Measurements from ENCODE around the gene C1QTNF9. TPM values are rescaled to one million over a fixed set of nuclear protein-coding genes. Genes with fewer than 3 reads are reported as not detected.
"Not testable (repeated sequence)": the region's sequence is repeated elsewhere in the genome, so short reads cannot be mapped to it uniquely, and the experiment has no call there.

Gene C1QTNF9, protein sequence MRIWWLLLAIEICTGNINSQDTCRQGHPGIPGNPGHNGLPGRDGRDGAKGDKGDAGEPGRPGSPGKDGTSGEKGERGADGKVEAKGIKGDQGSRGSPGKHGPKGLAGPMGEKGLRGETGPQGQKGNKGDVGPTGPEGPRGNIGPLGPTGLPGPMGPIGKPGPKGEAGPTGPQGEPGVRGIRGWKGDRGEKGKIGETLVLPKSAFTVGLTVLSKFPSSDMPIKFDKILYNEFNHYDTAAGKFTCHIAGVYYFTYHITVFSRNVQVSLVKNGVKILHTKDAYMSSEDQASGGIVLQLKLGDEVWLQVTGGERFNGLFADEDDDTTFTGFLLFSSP
- under 1 TPM; 0.13 to 0.56 (median 0.33) TPM for polyA plus RNA-seq (ENCODE audit: insufficient read depth in 1 of 5, insufficient read length in 5 of 5, low replicate concordance in 1 of 5)
- long read RNA-seq, donor 1, result 0 reads
- long read RNA-seq, donor 2, result 0 reads
- long read RNA-seq, donor 3, result 0 reads
- long read RNA-seq, donor 4, result 0 reads
- long read RNA-seq, donor 5, result 0 reads
- long read RNA-seq, donor 6, result 0 reads
- long read RNA-seq, donor 7, result 0 reads
- long read RNA-seq, donor 8, result 0 reads

DNA sequence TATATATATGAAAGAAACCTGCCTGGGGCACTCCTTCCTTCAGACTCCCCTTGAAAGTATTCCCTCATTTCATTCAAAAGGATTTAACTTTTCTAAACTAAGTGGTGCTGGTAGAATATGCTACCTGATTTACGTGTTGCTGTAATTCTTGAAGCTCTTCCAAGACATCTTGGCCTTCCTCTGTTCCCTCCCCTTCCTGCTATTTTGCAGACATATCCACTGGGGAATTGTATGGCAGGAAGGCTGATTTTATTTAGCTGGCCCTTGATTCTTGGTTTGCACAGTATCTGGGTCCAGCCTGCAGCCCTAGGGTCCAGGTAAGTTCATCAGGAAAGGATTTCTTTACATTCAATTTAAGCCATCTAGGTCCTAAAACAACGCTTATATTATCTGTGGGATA is at the start of gene C1QTNF9:
TSS of gene C1QTNF9 (plus strand) at position 281 of the 400 bp plus-strand sequence. CDS start 6,424 bp downstream, outside the sequence.
- not testable (repeated sequence) for DNase-seq

DNA sequence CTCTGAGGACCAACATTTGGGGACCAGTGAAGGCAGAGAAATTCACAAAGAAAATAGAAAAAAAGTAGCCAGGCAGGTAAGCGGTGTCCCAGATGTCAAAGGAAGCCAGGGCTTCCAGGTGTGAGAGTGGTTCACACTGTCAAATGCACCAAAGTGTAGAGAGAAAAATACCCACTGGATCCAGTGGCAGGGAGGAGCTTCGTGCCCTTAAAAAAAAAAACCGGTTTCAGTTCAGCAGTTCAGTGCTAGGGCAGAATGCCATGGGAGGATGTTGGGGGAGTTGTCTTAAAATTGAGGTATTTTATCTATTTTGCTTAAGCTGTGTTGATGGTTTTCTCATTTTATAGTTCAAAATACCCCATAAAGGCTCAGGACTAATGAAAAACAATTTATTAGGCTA is 47.8 kb upstream of the C1QTNF9 start:
- no peak for DNase-seq

DNA sequence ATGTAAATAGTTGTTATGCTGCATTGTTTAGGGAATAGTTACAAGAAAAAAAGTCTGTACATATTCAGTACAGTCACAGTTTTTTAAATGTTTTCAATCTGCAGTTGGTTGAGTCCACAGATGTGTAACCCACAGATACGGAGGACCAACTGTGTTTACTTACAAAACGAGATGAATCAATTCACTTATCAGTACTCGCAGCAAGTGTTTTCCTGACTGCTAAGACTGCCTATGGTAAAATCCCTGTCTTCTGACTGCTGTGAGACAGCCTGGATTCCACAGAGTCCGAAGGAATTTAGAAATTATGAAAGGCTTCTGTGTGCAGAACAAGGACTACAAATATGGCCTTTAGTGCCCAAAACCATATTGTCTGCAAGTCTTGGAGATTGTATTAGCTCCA is 45.7 kb upstream of the C1QTNF9 start:
- no peak for DNase-seq

DNA sequence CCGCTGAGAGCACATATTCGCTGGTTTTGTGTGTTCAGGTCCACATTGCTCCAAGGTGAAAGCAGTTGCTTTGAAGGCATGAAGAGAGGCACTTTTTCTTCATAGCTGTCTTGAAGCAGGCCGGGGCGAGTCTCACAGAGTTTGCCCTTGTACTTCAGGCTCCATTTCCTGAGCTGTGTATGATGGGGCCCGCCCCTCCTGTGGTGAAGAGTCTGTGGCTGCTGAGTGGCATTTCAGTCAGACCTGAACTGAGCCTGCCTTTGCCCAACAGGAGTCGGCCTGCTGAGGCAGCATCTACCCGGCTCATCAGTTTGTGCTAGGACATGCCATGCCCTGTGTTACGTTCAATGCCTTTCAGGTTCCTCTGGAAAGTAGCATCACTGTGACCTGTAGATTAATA is 44.4 kb upstream of the C1QTNF9 start:
- DNase-seq, result no peak

DNA sequence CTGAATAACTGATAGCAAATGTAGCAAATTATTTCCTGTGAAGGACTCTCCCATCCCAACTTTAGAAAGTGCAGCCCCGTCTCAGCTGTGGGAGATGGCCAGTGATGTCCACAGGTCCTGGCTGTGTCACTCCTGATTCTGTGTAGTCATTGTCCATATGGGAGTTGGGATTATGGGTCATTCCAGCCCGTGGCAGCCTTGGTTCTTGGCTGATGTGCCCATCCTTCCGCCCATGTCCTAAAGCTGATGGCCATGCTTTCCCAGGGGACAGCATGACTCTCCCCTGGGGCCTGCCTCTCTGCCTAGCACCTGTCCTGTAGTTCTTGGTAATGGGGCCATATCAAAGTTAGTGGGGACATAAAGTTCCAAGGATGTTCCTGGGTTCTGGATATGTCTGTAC is 43.9 kb upstream of the C1QTNF9 start:
- DNase-seq, result no peak

DNA sequence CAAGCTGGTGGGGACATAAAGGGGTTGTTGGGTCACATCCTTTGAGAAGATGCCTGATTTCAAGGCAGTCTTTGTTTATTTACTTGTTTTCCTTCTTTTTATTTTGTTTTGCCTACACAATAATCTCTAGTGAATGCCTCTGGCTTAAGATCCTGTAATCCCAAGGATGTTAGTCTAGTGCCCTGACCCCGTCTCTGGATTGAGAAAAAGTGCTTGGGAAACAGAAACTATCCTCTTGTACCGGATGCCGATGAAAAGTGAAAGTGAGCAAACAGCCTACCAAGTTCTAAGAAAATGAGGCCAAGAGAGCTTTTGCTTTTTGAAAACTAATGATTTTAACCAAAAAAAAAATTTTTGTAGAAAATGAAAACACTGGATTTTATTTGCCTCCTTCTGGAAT is 42.1 kb upstream of the C1QTNF9 start:
- DNase-seq, result no peak

DNA sequence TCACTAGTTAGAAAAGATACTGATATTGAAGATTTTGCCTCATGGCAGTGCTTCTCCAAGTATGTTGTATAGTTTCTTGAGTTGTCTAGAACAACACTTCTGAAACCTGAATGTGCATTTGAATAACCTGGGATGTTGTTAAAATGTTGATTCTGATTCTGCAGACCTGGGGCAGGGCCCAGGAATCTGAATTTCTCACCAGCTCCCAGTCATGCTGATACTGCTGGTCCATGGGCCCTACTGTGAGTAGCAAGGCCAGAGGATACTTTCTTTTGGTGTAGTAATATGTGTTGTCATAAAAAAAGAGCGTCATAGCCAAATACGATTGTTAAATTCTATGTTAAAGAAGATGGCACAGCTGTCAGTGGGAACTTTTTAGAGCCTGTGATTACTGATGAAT is 41.6 kb upstream of the C1QTNF9 start:
- DNase-seq, result no peak

DNA sequence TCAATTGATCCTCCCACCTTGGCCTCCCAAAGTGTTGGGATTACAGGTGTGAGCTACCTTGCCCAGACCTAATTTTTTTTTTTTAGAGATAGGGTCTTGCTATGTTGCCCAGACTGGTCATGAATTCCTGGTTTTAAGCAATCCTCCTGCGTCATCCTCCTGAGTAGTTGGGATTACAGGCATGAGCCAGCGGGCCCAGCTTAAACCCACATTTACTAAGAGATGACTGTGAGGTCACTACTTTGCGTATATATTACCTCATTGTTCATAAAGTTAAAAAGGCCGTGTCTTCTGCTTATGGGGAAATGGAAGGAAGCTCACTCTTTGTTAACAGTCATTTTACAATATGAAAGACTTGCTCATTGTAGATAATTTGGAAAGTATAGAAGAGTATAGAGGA is 39.6 kb upstream of the C1QTNF9 start:
- DNase-seq, result no peak

DNA sequence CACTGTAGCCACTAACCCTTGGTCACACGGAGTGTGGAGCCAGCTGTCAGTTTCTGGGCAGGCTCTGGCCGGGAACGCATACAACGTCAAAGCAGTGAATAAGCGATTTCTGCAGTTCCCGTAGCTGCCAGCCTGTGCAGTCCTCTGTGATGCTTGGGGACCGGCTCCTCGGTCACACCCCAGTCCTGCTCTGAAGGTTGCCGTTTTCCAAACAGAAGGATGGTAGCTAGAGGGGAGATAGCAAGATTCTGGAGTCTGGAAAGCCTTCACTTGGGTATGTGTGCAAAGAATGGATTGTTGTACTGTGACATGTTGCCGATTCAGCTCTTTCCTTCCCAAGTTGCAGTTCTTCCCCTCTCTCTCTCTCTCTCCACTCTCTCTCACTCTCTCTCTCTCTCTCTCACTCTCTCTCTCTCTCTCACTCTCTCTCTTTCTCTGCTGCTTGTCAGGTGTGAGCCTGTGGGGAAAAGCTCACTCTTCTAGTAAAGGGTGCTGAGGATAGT is 38.7 kb upstream of the C1QTNF9 start:
- DNase-seq, result peak; percentile 71 to 72

DNA sequence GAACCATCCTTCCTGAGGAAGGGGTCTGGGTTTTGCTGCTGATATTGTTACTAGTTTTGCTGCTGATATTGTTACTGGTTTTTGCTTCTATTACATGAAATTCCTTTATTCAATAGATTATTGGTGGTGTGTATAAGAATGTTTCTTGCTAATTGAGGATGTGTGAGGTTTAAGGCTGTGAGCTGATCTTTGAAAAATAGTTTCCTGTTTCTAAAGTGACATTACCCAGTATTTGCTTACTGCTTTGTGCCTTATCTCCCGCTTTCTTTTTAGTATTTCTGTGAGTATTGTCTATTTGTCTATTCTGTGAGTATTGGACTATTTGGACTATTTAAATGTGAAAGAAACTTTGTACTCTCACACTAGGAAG is 38.2 kb upstream of the C1QTNF9 start:
- DNase-seq, result no peak

DNA sequence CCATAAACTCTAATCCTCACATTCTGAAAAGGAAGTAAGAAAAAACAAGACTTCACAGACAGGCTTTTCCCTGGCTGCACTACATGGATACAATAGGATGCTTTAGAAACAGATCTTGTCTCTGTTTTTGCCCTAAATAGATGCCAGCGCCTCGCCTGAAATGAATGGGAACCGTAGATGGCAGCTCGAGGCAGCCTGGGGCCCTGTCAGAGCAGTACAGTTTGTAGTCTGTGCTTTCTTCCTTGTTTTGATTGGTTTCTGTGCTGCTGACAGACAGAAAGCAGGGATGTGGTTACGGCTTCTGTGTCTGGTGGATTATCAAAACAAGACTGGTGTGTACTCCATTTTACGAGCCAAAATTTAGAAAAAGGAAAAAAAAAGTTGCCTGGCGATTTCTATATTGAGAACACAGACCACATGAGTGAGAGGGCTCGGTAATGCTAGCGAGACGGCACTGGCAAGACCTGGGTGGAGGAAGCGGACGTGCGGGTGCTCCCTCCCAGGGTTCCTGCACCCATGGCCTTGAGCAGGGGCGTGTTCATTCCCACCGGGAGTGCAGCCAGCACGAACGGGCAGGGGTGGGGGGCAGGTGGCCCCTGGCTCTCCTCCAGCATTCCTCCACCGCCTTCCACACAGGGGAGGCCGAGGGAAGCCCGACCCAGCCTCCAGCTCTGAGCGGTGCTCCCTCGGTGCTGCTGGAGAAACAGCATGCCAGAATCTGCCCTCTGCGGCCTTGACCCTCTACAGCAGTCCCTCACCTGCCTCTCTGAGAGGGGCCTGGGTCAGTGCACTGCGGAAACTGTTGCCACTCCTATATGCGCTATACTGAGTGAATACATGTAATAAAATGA is 37.6 kb upstream of the C1QTNF9 start:
- DNase-seq, result peak; percentile 51 to 59

DNA sequence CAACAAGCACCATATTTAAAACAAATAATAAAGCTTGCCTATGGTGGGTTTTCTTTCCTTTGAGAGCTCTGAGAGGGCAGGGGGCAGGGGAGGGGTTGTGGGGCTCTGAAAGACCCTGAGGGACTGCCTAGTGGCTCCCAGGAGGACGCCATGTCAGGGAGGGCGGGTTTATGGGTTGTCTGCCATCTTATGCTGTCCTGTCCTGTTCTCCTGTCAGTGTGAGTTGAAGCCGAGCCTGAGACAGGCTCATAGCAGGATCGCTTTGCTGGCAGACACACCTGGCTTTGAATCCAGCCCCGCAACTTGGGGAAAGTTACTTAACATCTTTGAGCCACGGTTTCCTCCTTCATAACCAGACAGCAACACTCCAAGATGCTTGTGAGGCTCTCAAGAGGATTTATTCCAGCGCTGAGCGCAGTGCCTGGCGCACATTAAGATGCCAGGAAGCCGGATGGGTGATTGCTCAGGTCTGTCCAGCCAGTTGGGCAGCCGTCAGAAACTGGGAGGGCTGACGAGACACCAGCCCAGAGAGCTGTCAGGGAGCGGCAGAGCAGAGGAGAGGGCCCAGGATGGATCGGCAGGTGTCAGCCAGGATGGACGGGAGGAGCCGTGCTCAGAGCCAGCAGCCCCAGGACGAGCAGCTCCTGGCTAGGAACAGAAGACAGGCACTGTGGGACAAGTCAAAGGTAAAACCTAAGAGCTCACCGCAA is 36.8 kb upstream of the C1QTNF9 start:
- no peak for DNase-seq

DNA sequence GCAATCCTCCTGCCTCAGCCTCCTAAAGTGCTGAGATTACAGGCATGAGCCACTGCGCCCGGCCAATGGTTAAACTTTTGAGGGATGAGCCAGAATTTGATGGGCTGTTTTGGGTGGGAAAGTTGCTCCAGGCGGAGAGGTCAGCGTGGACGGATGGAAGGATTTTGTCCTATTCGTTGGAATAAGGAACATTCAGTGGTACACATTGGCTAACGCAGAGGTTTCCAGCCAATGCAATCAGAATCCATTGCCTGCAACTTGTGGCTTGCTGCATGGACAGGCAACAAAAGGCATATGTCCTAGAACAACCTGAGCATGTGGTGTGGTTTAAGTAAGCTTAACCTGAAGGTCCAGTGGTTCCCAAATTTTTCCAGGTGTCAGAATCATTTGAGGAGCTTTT is 35.5 kb upstream of the C1QTNF9 start:
- no peak for DNase-seq

DNA sequence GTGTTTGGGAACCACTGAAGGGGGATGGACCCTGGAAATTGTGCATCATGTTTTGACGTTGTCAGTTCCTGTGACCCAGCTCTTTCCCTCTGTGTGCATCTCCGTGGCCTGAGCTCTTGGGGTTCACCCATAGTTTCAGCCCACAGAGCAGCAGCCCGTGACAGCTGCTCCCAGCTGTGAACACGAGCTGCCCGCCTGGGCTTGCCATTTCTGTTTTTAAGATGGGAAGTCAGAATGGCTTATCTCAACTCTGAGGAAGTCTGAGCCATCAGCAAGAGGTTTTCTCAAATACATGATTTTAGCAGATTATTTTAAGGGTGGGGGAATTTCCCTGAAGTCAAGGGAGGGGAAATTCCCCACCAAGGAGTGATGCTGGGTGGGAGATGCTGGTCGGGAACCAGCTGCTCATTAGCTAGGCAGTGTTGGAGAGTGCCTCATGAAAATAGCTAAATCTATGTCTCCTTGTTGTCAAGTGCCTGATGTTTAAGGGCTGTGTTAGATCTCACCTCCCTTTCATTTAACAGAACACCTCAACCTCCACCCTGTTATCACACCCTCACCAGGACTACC is 34.8 kb upstream of the C1QTNF9 start:
- DNase-seq, result peak; percentile 83 to 84

DNA sequence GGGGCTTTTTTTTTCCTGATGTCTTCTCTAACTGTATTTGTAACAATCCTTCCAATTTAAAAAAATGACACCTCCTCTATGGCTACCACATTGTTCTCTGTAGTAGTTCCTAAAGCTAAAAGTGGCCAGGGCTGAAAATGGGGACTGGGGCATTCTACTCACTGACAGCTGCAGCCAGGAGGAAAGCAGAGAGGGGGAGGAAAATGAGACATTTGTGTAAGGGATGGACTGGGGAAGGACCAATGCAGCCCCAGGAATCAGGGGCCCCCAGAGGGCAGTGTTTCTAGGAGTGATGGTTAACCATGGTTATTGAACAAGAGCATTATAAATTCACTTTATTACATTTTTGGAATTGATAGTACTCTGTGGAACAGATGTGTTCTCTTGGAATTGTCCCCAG is 34.3 kb upstream of the C1QTNF9 start:
- no peak for DNase-seq

DNA sequence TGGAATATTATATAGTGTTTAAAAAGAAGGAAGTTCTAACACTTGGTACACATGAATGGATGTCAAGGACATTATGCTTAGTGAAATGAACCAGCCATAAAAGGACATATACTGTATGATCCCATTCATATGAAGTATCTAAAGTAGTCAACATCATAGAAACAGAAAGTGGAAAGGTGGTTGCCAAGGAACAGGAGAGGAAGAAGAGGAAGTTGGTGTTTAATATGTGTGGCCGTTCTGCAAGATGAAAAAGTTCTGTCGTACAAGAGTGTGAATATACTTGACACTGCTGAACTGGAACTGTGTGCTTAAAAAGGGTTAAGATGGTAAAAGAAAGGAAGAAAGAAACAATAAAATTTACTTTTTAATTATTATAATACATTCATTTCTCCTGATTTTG is 33.1 kb upstream of the C1QTNF9 start:
- no peak for DNase-seq

DNA sequence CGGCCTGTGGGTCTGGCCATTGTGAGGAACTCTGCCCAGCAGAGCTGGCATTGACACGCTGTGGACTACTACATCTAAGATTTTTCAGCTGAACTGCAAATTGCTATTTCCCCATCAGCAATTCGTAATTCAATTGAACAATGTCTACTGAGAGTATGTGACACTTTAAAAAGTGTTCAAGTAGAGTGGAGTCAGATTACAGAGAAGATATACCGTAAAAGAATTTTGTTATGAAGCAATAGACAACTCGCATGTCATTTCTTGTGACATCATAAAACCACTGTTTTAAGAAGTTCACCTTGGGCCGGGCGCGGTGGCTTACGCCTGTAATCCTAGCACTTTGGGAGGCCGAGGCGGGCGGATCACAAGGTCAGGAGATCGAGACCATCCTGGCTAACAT is 32.5 kb upstream of the C1QTNF9 start:
- DNase-seq, result no peak

DNA sequence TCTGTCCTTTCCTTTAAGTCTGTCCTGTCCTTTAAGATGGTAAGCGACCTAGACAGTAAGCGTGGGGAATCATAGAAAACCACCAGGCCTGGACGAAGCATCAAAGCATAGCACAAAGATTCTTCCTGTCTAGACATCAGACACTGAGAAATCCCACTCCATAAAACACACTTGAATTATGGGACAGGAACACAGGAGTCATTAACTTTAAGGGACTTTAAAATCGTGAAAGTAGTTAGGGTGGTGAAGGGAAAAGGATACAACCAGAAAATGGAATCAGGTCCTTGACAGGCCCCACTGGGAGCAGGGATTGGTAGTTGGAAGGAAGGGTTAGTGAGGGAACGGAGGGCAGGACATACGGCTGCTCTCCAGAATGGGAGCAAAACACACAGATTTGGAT is 31.6 kb upstream of the C1QTNF9 start:
- DNase-seq, result no peak

DNA sequence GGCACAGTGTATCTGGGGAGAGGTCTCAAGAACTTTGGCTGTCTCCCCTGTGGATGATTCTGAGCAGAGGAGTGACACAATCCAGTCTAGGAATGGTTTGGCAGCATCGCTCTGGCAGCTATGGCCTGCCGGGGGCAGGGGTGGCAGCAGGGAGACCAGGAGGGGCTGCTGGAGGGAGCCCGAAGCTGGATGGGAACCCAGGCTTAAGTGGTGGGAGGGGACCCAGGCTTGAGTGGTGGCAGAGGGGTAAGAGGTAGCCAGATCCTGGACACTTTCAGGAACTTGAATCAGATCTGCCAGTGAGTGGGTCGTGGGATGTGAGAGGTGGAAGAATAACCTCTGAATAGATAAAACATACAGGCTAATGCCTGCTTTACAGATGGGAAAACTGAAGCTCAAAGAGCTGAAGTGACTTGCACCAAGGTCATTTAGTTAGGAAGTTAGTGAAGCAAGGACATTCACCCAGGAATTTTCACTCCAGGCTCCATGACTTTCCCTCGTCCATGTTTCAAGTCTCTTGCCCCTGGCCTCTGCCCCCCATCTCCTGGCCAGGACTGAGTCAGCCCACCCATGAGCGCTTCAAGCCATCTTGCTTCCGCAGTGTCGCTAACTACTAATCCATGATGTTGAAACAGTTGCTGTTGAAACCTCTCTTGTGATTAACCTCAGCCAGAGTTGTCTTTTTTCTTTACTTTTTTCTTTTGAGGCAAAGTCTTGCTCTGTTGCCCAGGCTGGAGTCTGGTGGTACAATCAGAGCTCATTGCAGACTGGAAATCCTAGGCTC is 29.9 kb upstream of the C1QTNF9 start:
- no peak for DNase-seq

DNA sequence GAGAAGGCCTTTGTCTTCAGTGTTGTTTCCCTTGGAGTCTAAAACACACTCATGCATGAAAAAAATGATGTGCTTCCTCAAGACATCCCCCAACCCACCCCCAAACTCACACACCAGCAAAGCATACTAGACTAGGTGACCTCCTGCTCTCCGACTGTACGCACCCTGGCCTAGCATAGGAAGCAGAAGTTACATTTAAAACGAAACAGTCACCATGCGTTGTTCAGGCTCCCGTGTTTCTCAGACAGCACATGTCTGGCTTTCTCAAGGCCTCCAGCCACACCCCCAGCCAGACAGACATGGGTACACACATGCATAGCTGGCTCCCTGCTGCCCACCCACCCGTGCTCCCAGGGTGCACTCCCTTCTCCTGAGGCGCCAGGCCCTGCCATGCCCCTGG is 28.7 kb upstream of the C1QTNF9 start:
- no peak for DNase-seq
